ENCODE measurements around the gene ANKS1B.
"Not testable (repeated sequence)": the region's sequence is repeated elsewhere in the genome, so short reads cannot be mapped to it uniquely, and the experiment has no call there.

Gene ANKS1B

GRCh38 chr12:98847242-98847641, 1137.5 kb downstream of the ANKS1B start:
- DNase-seq (ENCODE audit: low spot score), result no peak
- ChIA-PET CTCF (no interaction called here), POLR2A (ENCODE audit: low non-redundant PET) (no interaction called here)
- TF ChIP-seq CTCF (conservative IDR thresholded peaks at IDR 0.05; ENCODE audit: low read depth), result no peak
- no peak overlapping the region for H3K27ac ChIP-seq

- CTCF ChIA-PET, result interaction anchor here (0.7 kb wide), 1 partner anchor 37 kb away, joined by 3 read pairs; no protein-coding TSS in a partner anchor
- POLR2A ChIA-PET (ENCODE audit: low non-redundant PET), result no interaction called here
Observed at GRCh38 chr12:98845957-98846356, 1138.8 kb downstream of the ANKS1B start.

GRCh38 chr12:98840325-98840724, 1144.4 kb downstream of the ANKS1B start:
- ChIA-PET CTCF (interaction anchor here (1.2 kb wide), 1 partner anchor 32 kb away, joined by 3 read pairs; no protein-coding TSS in a partner anchor), POLR2A (ENCODE audit: low non-redundant PET) (no interaction called here)
- TF ChIP-seq CTCF (conservative IDR thresholded peaks at IDR 0.05; ENCODE audit: low read depth), result no peak
- no peak overlapping the region for H3K27ac ChIP-seq
- no peak for DNase-seq (ENCODE audit: low spot score)

More at GRCh38 chr12:98845957-98846356, 1138.8 kb downstream of the ANKS1B start:
- no peak overlapping the region for H3K27ac ChIP-seq
- no peak for TF ChIP-seq CTCF (conservative IDR thresholded peaks at IDR 0.05; ENCODE audit: low read depth)
- DNase-seq (ENCODE audit: low spot score), result no peak

GRCh38 chr12:98838231-98838647, 1146.5 kb downstream of the ANKS1B start:
- DNase-seq (ENCODE audit: low spot score), result no peak
- no peak overlapping the region for H3K27ac ChIP-seq
- POLR2A ChIA-PET (ENCODE audit: low non-redundant PET), result no interaction called here
- CTCF ChIA-PET, result interaction anchor here (0.6 kb wide), 1 partner anchor 1266 kb away, joined by 5 read pairs; no protein-coding TSS in a partner anchor
- no peak for TF ChIP-seq CTCF (conservative IDR thresholded peaks at IDR 0.05; ENCODE audit: low read depth)

- H3K27ac ChIP-seq; POLR2A ChIA-PET (ENCODE audit: low non-redundant PET); DNase-seq (ENCODE audit: low spot score): not testable (repeated sequence)
- CTCF ChIA-PET, result interaction anchor here (0.6 to 0.7 kb wide), 2 partner anchors 502 to 867 kb away, joined by 3 to 4 read pairs; no protein-coding TSS in a partner anchor
Observed at GRCh38 chr12:98837134-98837752, 1147.5 kb downstream of the ANKS1B start.

GRCh38 chr12:98830657-98831056, 1154.1 kb downstream of the ANKS1B start:
- ChIA-PET CTCF (interaction anchor here (0.7 kb wide), 1 partner anchor 47 kb away, joined by 3 read pairs; no protein-coding TSS in a partner anchor), POLR2A (ENCODE audit: low non-redundant PET) (no interaction called here)
- no peak overlapping the region for H3K27ac ChIP-seq
- DNase-seq (ENCODE audit: low spot score), result no peak
- no peak for TF ChIP-seq CTCF (conservative IDR thresholded peaks at IDR 0.05; ENCODE audit: low read depth)

- DNase-seq (ENCODE audit: low spot score), result no peak
- ChIA-PET POLR2A (ENCODE audit: low non-redundant PET) (no interaction called here), CTCF (no interaction called here)
- no peak for TF ChIP-seq CTCF (conservative IDR thresholded peaks at IDR 0.05; ENCODE audit: low read depth)
- H3K27ac ChIP-seq, result no peak overlapping the region
Observed at GRCh38 chr12:98828802-98829600, 1155.7 kb downstream of the ANKS1B start.
